Naive B cell (primary cell): ENCODE results near the gene IBA57. TPM values are rescaled to one million over a fixed set of nuclear protein-coding genes. Genes with fewer than 3 reads are reported as not detected.
A peak's percentile ranks its signal among the peaks of the same experiment; 100 is the strongest.
"Not testable (repeated sequence)": the region's sequence is repeated elsewhere in the genome, so short reads cannot be mapped to it uniquely, and the experiment has no call there.

ENCODE experiments used
- ATAC-seq, 2 donors: fragments of 150-1000 bp; cut with Tn5 transposase; 2 replicates each; pipeline ENCODE4 v1.10.0; 2021; ENCODE audit warnings: low read depth in 2 of 2, mild to moderate bottlenecking in 2 of 2, moderate library complexity in 2 of 2
- DNase-seq: peaks from one replicate; pipeline ENCODE4 v3.0.0; 2022
- H3K27ac Mint-ChIP-seq, 6 donors: one replicate each; pipeline ENCODE4 v1.8.0; 2020 to 2022; ENCODE audit warnings: mild to moderate bottlenecking in 6 of 6, mixed read lengths in 6 of 6, moderate library complexity in 5 of 6, inconsistent platforms in 2 of 6
- H3K27me3 Mint-ChIP-seq, 3 donors: one replicate each; pipeline ENCODE4 v1.8.0; 2021 to 2022; ENCODE audit warnings: mixed read lengths in 3 of 3, mild to moderate bottlenecking in 1 of 3
- H3K36me3 Mint-ChIP-seq, 2 donors: one replicate each; pipeline ENCODE4 v1.8.0; 2020 to 2022; ENCODE audit warnings: mixed read lengths in 2 of 2, inconsistent platforms in 1 of 2, mild to moderate bottlenecking in 1 of 2
- H3K4me1 Mint-ChIP-seq, 3 donors: one replicate each; pipeline ENCODE4 v1.8.0; 2020 to 2022; ENCODE audit warnings: mixed read lengths in 3 of 3, inconsistent platforms in 1 of 3, mild to moderate bottlenecking in 1 of 3, moderate library complexity in 1 of 3
- H3K4me3 Mint-ChIP-seq, 8 donors: one replicate each; pipeline ENCODE4 v1.8.0; 2020 to 2022; ENCODE audit warnings: mild to moderate bottlenecking in 8 of 8, mixed read lengths in 8 of 8, moderate library complexity in 8 of 8, inconsistent platforms in 2 of 8
- H3K9me3 Mint-ChIP-seq, 7 donors: one replicate each; pipeline ENCODE4 v1.8.0; 2020 to 2022; ENCODE audit warnings: mixed read lengths in 7 of 7, mild to moderate bottlenecking in 5 of 7, inconsistent platforms in 2 of 7, moderate library complexity in 1 of 7
- polyA plus RNA-seq, 6 donors: library from polyadenylated mRNA; unstranded; fragments of 300-500 nt; fragmentation: Illumina TruSeq; gene quantifications; one replicate each; pipeline ENCODE4 v1.2.3, GENCODE V29; 2021; ENCODE audit warnings: low read depth in 6 of 6

The IBA57 gene
- polyA plus RNA-seq, 6 donors from 2014 or later = 2.0 to 11.7 (median 3.1) TPM

GRCh38 chr1:228224198-228225164, 58.9 kb downstream of the IBA57 start:
- Mint-ChIP-seq H3K27ac (no peak overlapping the region), H3K27me3 (no peaks in the 10 kb centered on the region), H3K4me1 (no peaks in the 10 kb centered on the region), H3K4me3 (no peak overlapping the region), H3K36me3 (peaks cover 15 to 36% of the 10 kb centered on the region in 2 donors), H3K9me3 (peaks cover 0 to 15% (median 2%) of the 10 kb centered on the region in 7 donors)
- ATAC-seq = no peak
- no peak for DNase-seq

GRCh38 chr1:228225165-228225710, 59.6 kb downstream of the IBA57 start:
- DNase-seq = no peak
- Mint-ChIP-seq H3K27me3 (no peaks in the 10 kb centered on the region), H3K4me1 (no peaks in the 10 kb centered on the region), H3K9me3 (peaks cover 0 to 15% (median 2%) of the 10 kb centered on the region in 7 donors), H3K36me3 (peaks cover 17 to 36% of the 10 kb centered on the region in 2 donors), H3K27ac (no peak overlapping the region), H3K4me3 (no peak overlapping the region)
- no peak for ATAC-seq

GRCh38 chr1:228225740-228226139, 60.1 kb downstream of the IBA57 start:
- Mint-ChIP-seq H3K36me3 (peaks cover 20 to 36% of the 10 kb centered on the region in 2 donors), H3K4me1 (no peaks in the 10 kb centered on the region), H3K27ac (no peak overlapping the region), H3K27me3 (no peaks in the 10 kb centered on the region), H3K4me3 (peak overlapping the region in 1 of 8 donors; percentile 15), H3K9me3 (peaks cover 0 to 15% (median 2%) of the 10 kb centered on the region in 7 donors)
- DNase-seq = no peak
- ATAC-seq = no peak

GRCh38 chr1:228226141-228226874, 60.7 kb downstream of the IBA57 start:
- H3K4me1 Mint-ChIP-seq = no peaks in the 10 kb centered on the region
- peaks cover 0 to 15% (median 2%) of the 10 kb centered on the region in 7 donors for H3K9me3 Mint-ChIP-seq
- H3K36me3 Mint-ChIP-seq = peaks cover 21 to 36% of the 10 kb centered on the region in 2 donors
- peak overlapping the region in 1 of 8 donors; percentile 19 for H3K4me3 Mint-ChIP-seq
- DNase-seq (no peak), ATAC-seq (no peak)
- no peaks in the 10 kb centered on the region for H3K27me3 Mint-ChIP-seq
- H3K27ac Mint-ChIP-seq = peak overlapping the region in 1 of 6 donors; percentile 52

- no peak for DNase-seq
- Mint-ChIP-seq H3K36me3 (peaks cover 30 to 43% of the 10 kb centered on the region in 2 donors), H3K4me3 (no peak overlapping the region), H3K9me3 (peaks cover 0 to 15% (median 4%) of the 10 kb centered on the region in 7 donors), H3K27ac (no peak overlapping the region), H3K4me1 (no peaks in the 10 kb centered on the region), H3K27me3 (no peaks in the 10 kb centered on the region)
- ATAC-seq = no peak
Observed at GRCh38 chr1:228226956-228227791, 61.6 kb downstream of the IBA57 start.

- ATAC-seq, H3K4me3 Mint-ChIP-seq, DNase-seq, H3K4me1 Mint-ChIP-seq, H3K27me3 Mint-ChIP-seq: not testable (repeated sequence)
- Mint-ChIP-seq H3K36me3 (peaks cover 36 to 46% of the 10 kb centered on the region in 2 donors), H3K27ac (peak overlapping the region in 1 of 6 donors; percentile 13), H3K9me3 (peaks cover 0 to 20% (median 9%) of the 10 kb centered on the region in 7 donors)
Observed at GRCh38 chr1:228228147-228228546, 62.5 kb downstream of the IBA57 start.

GRCh38 chr1:228228601-228229074, 63.0 kb downstream of the IBA57 start:
- Mint-ChIP-seq H3K27ac (peak overlapping the region in 1 of 6 donors; percentile 13), H3K36me3 (peaks cover 41 to 47% of the 10 kb centered on the region in 2 donors)

GRCh38 chr1:228231189-228231588, 65.6 kb downstream of the IBA57 start:
- H3K36me3 Mint-ChIP-seq = peaks cover 49 to 53% of the 10 kb centered on the region in 2 donors
- no peak overlapping the region for H3K4me3 Mint-ChIP-seq
- no peak for DNase-seq
- no peak overlapping the region for H3K27ac Mint-ChIP-seq
- H3K9me3 Mint-ChIP-seq = peaks cover 0 to 34% (median 16%) of the 10 kb centered on the region in 7 donors
- no peak for ATAC-seq
- H3K27me3 Mint-ChIP-seq = no peaks in the 10 kb centered on the region
- H3K4me1 Mint-ChIP-seq = no peaks in the 10 kb centered on the region

More at GRCh38 chr1:228228601-228229074, 63.0 kb downstream of the IBA57 start:
- no peaks in the 10 kb centered on the region for H3K4me1 Mint-ChIP-seq
- ATAC-seq (no peak), DNase-seq (no peak)
- peaks cover 0 to 24% (median 12%) of the 10 kb centered on the region in 7 donors for H3K9me3 Mint-ChIP-seq
- no peaks in the 10 kb centered on the region for H3K27me3 Mint-ChIP-seq
- no peak overlapping the region for H3K4me3 Mint-ChIP-seq

Other genes with a start within 250 kb of the IBA57 start
- gene WNT9A, start 217.9 kb upstream of the IBA57 start, polyA plus RNA-seq = not detected
- gene WNT3A, start 158.8 kb upstream of the IBA57 start, polyA plus RNA-seq = not detected
- gene ARF1, start 83.1 kb upstream of the IBA57 start, polyA plus RNA-seq = 100 to 1,000 TPM; 412 to 563 (median 456) TPM
- 10 to 100 TPM in 4 of 6 donors, 1 to 10 TPM in 2; 8.7 to 20.1 (median 13.1) TPM for gene C1orf35, start 62.5 kb upstream of the IBA57 start, polyA plus RNA-seq
- 100 to 1,000 TPM in 5 of 6 donors, 10 to 100 TPM in 1; 98.2 to 211 (median 121) TPM for gene MRPL55, start 56.5 kb upstream of the IBA57 start, polyA plus RNA-seq
- 100 to 1,000 TPM; 190 to 350 (median 220) TPM for gene GUK1, start 25.5 kb upstream of the IBA57 start, polyA plus RNA-seq
- not detected for gene GJC2, start 15.9 kb upstream of the IBA57 start, polyA plus RNA-seq
- 1 to 10 TPM in 5 of 6 donors, under 1 TPM in 1; 0.78 to 2.5 (median 1.5) TPM for gene OBSCN, start 42.2 kb downstream of the IBA57 start, polyA plus RNA-seq
- 10 to 100 TPM in 4 of 6 donors, 1 to 10 TPM in 1, not detected in 1; 8.3 to 20.8 (median 16.4) TPM for gene TRIM11, start 241.0 kb downstream of the IBA57 start, polyA plus RNA-seq